Neural progenitor cell (in vitro differentiated cells): ENCODE data around the gene UNC13B.

Experiments used
- EZH2 ChIP-seq: fragments of 200-600 bp; sonication (generic); IDR thresholded peaks from 2 replicates; pipeline ENCODE4 v1.6.1; 2017; ENCODE audit warnings: antibody characterized with exemption, mild to moderate bottlenecking, moderate library complexity
- TF ChIP-seq, protein P1 (sequence below): fragments of 200-600 bp; sonication (generic); IDR thresholded peaks from 2 replicates; pipeline ENCODE4 v1.5.1; 2017; ENCODE audit warnings: antibody characterized with exemption, mild to moderate bottlenecking

DNA sequence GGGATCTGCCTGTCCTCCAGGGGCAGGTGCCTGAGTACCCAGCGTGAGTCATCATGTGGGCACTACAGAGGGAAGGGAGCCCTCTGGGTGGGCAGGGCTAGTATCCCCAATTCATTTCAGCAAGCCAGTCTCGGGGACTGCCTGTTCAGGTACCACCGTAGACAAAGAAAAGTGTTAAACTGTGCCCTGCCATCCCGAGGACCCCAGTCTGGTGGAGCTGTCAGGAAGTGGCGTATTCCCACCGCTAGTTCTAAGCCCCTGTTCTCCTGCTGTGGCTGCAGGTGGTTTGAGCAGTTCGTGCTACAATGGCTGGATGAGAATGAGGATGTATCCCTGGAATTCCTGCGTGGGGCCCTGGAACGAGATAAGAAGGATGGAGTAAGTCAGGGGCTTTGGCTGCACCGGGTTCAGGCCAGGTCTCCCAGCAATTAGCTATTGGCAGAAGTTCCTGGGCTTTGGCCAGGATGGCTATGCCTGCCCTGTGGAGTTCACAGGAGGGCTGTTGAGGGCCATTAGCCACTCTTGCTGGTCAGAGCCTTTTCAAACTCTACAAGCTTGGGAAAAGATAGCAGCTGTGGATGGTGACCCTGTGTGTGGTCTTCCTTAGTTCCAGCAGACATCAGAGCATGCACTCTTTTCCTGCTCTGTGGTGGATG, 234.9 kb downstream of the UNC13B start:
- TF ChIP-seq, protein P1, sequence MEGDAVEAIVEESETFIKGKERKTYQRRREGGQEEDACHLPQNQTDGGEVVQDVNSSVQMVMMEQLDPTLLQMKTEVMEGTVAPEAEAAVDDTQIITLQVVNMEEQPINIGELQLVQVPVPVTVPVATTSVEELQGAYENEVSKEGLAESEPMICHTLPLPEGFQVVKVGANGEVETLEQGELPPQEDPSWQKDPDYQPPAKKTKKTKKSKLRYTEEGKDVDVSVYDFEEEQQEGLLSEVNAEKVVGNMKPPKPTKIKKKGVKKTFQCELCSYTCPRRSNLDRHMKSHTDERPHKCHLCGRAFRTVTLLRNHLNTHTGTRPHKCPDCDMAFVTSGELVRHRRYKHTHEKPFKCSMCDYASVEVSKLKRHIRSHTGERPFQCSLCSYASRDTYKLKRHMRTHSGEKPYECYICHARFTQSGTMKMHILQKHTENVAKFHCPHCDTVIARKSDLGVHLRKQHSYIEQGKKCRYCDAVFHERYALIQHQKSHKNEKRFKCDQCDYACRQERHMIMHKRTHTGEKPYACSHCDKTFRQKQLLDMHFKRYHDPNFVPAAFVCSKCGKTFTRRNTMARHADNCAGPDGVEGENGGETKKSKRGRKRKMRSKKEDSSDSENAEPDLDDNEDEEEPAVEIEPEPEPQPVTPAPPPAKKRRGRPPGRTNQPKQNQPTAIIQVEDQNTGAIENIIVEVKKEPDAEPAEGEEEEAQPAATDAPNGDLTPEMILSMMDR, result no peak
- no peak for TF ChIP-seq EZH2
